PC-3 (cell line): ENCODE measurements around the gene INPP5D. TPM values are rescaled to one million over a fixed set of nuclear protein-coding genes. Genes with fewer than 3 reads are reported as not detected.
A peak's percentile ranks its signal among the peaks of the same experiment; 100 is the strongest.

Experiments
- ATAC-seq: fragments of 200-7000 bp; cut with Tn5 transposase; 2 replicates; pipeline ENCODE4 v1.9.1; 2020; ENCODE audit warnings: mild to moderate bottlenecking, moderate library complexity
- BruUV-seq: library from RNA; stranded (reverse); fragments of 400-500 nt; replicated peaks from 2 replicates; lab custom pipeline; 2021; lab: Mats Ljungman, UMichigan
- CTCF ChIA-PET: fragments of 300-600 bp; sonication (Branson Sonifier 250); formaldehyde crosslinking; loops from one replicate; lab custom pipeline; 2022; ENCODE audit warnings: antibody characterized with exemption; lab: Charles Lee
- POLR2A ChIA-PET: fragments of 300-600 bp; sonication (Branson Sonifier 250); formaldehyde crosslinking; loops from one replicate; lab custom pipeline; 2022; ENCODE audit warnings: antibody characterized with exemption; ENCODE audit not compliant: unreplicated experiment; lab: Charles Lee
- DNase-seq: peaks from one replicate; pipeline ENCODE4 v3.0.0-alpha.2; 2015
- H2AFZ ChIP-seq: fragments of 300-600 bp; sonication (generic); 2 replicates; pipeline ENCODE4 v1.6.0; 2016; ENCODE audit warnings: antibody characterized with exemption, low read length
- H3F3A ChIP-seq: fragments of 300-600 bp; sonication (generic); one replicate; pipeline ENCODE4 v1.6.0; 2017; ENCODE audit warnings: antibody characterized with exemption, low read length, control low read depth, mild to moderate bottlenecking; ENCODE audit not compliant: unreplicated experiment
- H3K27ac ChIP-seq: fragments of 300-600 bp; sonication (generic); 2 replicates; pipeline ENCODE4 v1.5.1; 2016; ENCODE audit warnings: mild to moderate bottlenecking, low read length
- H3K27me3 ChIP-seq: fragments of 300-600 bp; sonication (generic); 2 replicates; pipeline ENCODE4 v1.6.1; 2016; ENCODE audit warnings: low read length, mixed read lengths
- H3K36me3 ChIP-seq: fragments of 300-600 bp; sonication (generic); 2 replicates; pipeline ENCODE4 v1.6.1; 2016; ENCODE audit warnings: low read depth, mixed run types, low read length, mixed read lengths
- H3K4me1 ChIP-seq: fragments of 300-600 bp; sonication (generic); 2 replicates; pipeline ENCODE4 v1.5.1; 2016; ENCODE audit warnings: low read length; ENCODE audit not compliant: insufficient read depth
- H3K4me2 ChIP-seq: fragments of 300-600 bp; sonication (generic); 2 replicates; pipeline ENCODE4 v1.6.0; 2016; ENCODE audit warnings: low read length
- H3K4me3 ChIP-seq: fragments of 300-600 bp; sonication (generic); 2 replicates; pipeline ENCODE4 v1.5.1; 2016; ENCODE audit warnings: mild to moderate bottlenecking, low read length, mixed read lengths
- H3K79me2 ChIP-seq: fragments of 300-600 bp; sonication (generic); 2 replicates; pipeline ENCODE4 v1.6.1; 2017; ENCODE audit warnings: low read length, mixed read lengths
- H3K9ac ChIP-seq: fragments of 300-600 bp; sonication (generic); 2 replicates; pipeline ENCODE4 v1.6.0; 2016; ENCODE audit warnings: mild to moderate bottlenecking, low read length
- H3K9me2 ChIP-seq: fragments of 300-600 bp; sonication (generic); replicated peaks from 2 replicates; pipeline ENCODE4 v1.6.1; 2016; ENCODE audit warnings: mixed run types, low read length, mixed read lengths
- H3K9me3 ChIP-seq: fragments of 300-600 bp; sonication (generic); 2 replicates; pipeline ENCODE4 v1.6.1; 2016; ENCODE audit warnings: low read length, mixed read lengths
- H4K20me1 ChIP-seq: fragments of 300-600 bp; sonication (generic); 2 replicates; pipeline ENCODE4 v1.6.1; 2016; ENCODE audit warnings: low read length, mixed read lengths
- CTCF ChIP-seq: fragments of 300-600 bp; sonication (generic); conservative IDR thresholded peaks from 2 replicates; pipeline ENCODE4 v1.5.1; 2017; ENCODE audit warnings: antibody characterized with exemption, low read depth, mild to moderate bottlenecking, low read length
- EZH2 ChIP-seq: fragments of 300-600 bp; sonication (generic); IDR thresholded peaks from one replicate; pipeline ENCODE4 v1.6.1; 2017; ENCODE audit warnings: antibody characterized with exemption, mild to moderate bottlenecking, low read length; ENCODE audit not compliant: unreplicated experiment
- EZH2phosphoT487 ChIP-seq: fragments of 300-600 bp; sonication (generic); IDR thresholded peaks from 2 replicates; pipeline ENCODE4 v1.6.1; 2018; ENCODE audit warnings: mild to moderate bottlenecking, antibody characterized with exemption, low read length, borderline replicate concordance
- intact Hi-C: fragments of 100-400 bp; cut with micrococcal nuclease; formaldehyde crosslinking; loops from 2 replicates; pipeline ENCODE4 v1.9.0; 2023
- total RNA-seq: library from RNA; depleted of rRNA; stranded (reverse); fragments of >200 nt; gene quantifications from 2 replicates; pipeline ENCODE4 v1.2.3, GENCODE V29; 2014

The INPP5D gene
- total RNA-seq, 1 experiment from 2014 or later, result 0.26 TPM

- Histone ChIP-seq H3K4me1 (peaks cover 19% of the 10 kb centered on the region), H3K36me3 (no peaks in the 10 kb centered on the region), H3K27ac (no peak overlapping the region), H2AFZ (no peak overlapping the region), H3F3A (peaks cover 3% of the 10 kb centered on the region), H3K9me2 (no peaks in the 10 kb centered on the region), H4K20me1 (no peaks in the 10 kb centered on the region), H3K9me3 (no peaks in the 10 kb centered on the region), H3K4me2 (no peak overlapping the region), H3K27me3 (no peaks in the 10 kb centered on the region), H3K9ac (no peak overlapping the region), H3K4me3 (no peak overlapping the region), H3K79me2 (no peaks in the 10 kb centered on the region)
- DNase-seq (peak; percentile 34), ATAC-seq (peak; percentile 36; the same call in 1 of the 2 replicates)
- TF ChIP-seq EZH2, result no peak
- no TSS peak for BruUV-seq
- ChIA-PET POLR2A (no interaction called here), CTCF (no interaction called here)
- intact Hi-C loops, result no loop called here
Observed at GRCh38 chr2:233021771-233022170, 38.4 kb upstream of the INPP5D start.

GRCh38 chr2:233022561-233022960, 37.6 kb upstream of the INPP5D start:
- Histone ChIP-seq H3K9ac (no peak overlapping the region), H3K9me2 (no peaks in the 10 kb centered on the region), H3K27me3 (no peaks in the 10 kb centered on the region), H2AFZ (no peak overlapping the region), H4K20me1 (no peaks in the 10 kb centered on the region), H3K27ac (no peak overlapping the region), H3F3A (peaks cover 3% of the 10 kb centered on the region), H3K4me1 (peaks cover 24% of the 10 kb centered on the region), H3K79me2 (no peaks in the 10 kb centered on the region), H3K4me3 (no peak overlapping the region), H3K4me2 (no peak overlapping the region), H3K36me3 (no peaks in the 10 kb centered on the region), H3K9me3 (no peaks in the 10 kb centered on the region)
- TF ChIP-seq CTCF, result no peak
- TF ChIP-seq EZH2phosphoT487, result no peak
- TF ChIP-seq EZH2, result no peak
- BruUV-seq, result no TSS peak
- ChIA-PET POLR2A (no interaction called here), CTCF (no interaction called here)
- ATAC-seq (no peak), DNase-seq (peak; percentile 37)
- intact Hi-C loops, result no loop called here

- H3K27me3 ChIP-seq, result no peaks in the 10 kb centered on the region
- H3F3A ChIP-seq, result peaks cover 3% of the 10 kb centered on the region
- CTCF ChIA-PET, result no interaction called here
- no peaks in the 10 kb centered on the region for H3K9me3 ChIP-seq
- H4K20me1 ChIP-seq, result no peaks in the 10 kb centered on the region
- H3K4me1 ChIP-seq, result peaks cover 24% of the 10 kb centered on the region
- TF ChIP-seq EZH2, result no peak
- no peak for TF ChIP-seq EZH2phosphoT487
- no peak for TF ChIP-seq CTCF
- DNase-seq (no peak), ATAC-seq (no peak)
- H2AFZ ChIP-seq, result no peak overlapping the region
- no peak overlapping the region for H3K9ac ChIP-seq
- H3K4me2 ChIP-seq, result no peak overlapping the region
- no peaks in the 10 kb centered on the region for H3K79me2 ChIP-seq
- no peak overlapping the region for H3K27ac ChIP-seq
- no peak overlapping the region for H3K4me3 ChIP-seq
- POLR2A ChIA-PET, result no interaction called here
- no peaks in the 10 kb centered on the region for H3K36me3 ChIP-seq
- intact Hi-C loops, result no loop called here
- BruUV-seq, result no TSS peak
- no peaks in the 10 kb centered on the region for H3K9me2 ChIP-seq
Observed at GRCh38 chr2:233023007-233023760, 37.0 kb upstream of the INPP5D start.
